ENCODE data around the gene THTPA. TPM values are rescaled to one million over a fixed set of nuclear protein-coding genes. Genes with fewer than 3 reads are reported as not detected.

THTPA gene
- total and polyA plus RNA-seq, 2 of the 13 experiments (the other 11 are each of a cell fraction or from before 2014, with no cell fraction given): 7.4 to 8.7 TPM

GRCh38 chr14:23582906-23583760, 27.1 kb downstream of the THTPA start (continued):
- TF ChIP-seq ZNF569 (CRISPR knock-in tag; IDR thresholded peaks at IDR 0.05; ENCODE audit: borderline replicate concordance): no peak
- peak; percentile 24; the same call in 1 of the 2 replicates for TF ChIP-seq CSRNP1 (CRISPR knock-in tag; IDR thresholded peaks at IDR 0.05)
- TF ChIP-seq ZBTB49 (CRISPR knock-in tag; IDR thresholded peaks at IDR 0.05; ENCODE audit: borderline replicate concordance): peak; percentile 38; the same call in 1 of the 2 replicates
- TF ChIP-seq PPARG (CRISPR knock-in tag; conservative IDR thresholded peaks at IDR 0.05): 0 out of 2 replicates have a peak, but pooled peaks have one; percentile 13
- TF ChIP-seq ZNF136 (CRISPR knock-in tag; IDR thresholded peaks at IDR 0.05; ENCODE audit: low read depth): no peak
- 0 out of 2 replicates have a peak, but pooled peaks have one; percentile 12 for TF ChIP-seq ZNF740 (CRISPR knock-in tag; IDR thresholded peaks at IDR 0.05)
- 0 out of 2 replicates have a peak, but pooled peaks have one; percentile 51 for TF ChIP-seq AFF4 (CRISPR knock-in tag; IDR thresholded peaks at IDR 0.05)
- peak; percentile 87 for TF ChIP-seq MED8 (CRISPR knock-in tag; IDR thresholded peaks at IDR 0.05; ENCODE audit: insufficient replicate concordance)
- peak; percentile 27; the same call in 1 of the 2 replicates for TF ChIP-seq NFYB (CRISPR knock-in tag; IDR thresholded peaks at IDR 0.05)
- TF ChIP-seq ZC3H4 (CRISPR knock-in tag; IDR thresholded peaks at IDR 0.05; ENCODE audit: borderline replicate concordance): peak; percentile 98
- peak; percentile 9; the same call in 1 of the 2 replicates for TF ChIP-seq ZNF362 (CRISPR knock-in tag; IDR thresholded peaks at IDR 0.05; ENCODE audit: borderline replicate concordance)
- TF ChIP-seq MYPOP (CRISPR knock-in tag; IDR thresholded peaks at IDR 0.05): 0 out of 2 replicates have a peak, but pooled peaks have one; percentile 17
- 0 out of 2 replicates have a peak, but pooled peaks have one; percentile 67 for TF ChIP-seq TGIF2 (CRISPR knock-in tag; IDR thresholded peaks at IDR 0.05)
- no peak for TF ChIP-seq FOXM1 (CRISPR knock-in tag; IDR thresholded peaks at IDR 0.05)
- TF ChIP-seq ETV6 (CRISPR knock-in tag; conservative IDR thresholded peaks at IDR 0.05): no peak

All from HepG2 (cell line).